ENCODE results near the gene TMC5.

DNA sequence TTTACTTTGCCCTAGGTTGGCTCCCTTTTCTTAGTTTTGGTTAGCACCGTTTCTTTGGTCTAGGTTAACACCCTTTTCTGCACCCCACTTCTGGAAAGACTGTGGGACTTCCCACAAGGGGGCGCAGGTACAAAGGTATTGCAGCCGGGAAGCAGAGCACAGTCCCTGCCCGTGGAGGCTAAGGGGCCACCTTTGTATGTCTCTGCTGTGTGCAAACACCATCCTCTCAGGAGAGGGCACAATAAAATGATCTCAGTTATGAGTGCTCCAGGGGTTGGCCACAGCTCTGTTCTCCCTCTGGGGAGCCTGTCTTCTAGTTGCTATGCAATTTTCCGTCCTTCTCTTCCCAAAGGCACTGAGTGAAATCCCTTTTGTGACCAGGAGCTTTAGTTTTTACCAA lies 28.4 kb upstream of the TMC5 start:
- TF ChIP-seq POLR2AphosphoS5 (IDR thresholded peaks at IDR 0.05; ENCODE audit: low read depth, low read length) (no peak), ZNF274 (IDR thresholded peaks at IDR 0.05; ENCODE audit: low read depth, low read length) (no peak), CEBPB (IDR thresholded peaks at IDR 0.05; ENCODE audit: low read depth) (no peak), POLR2A (IDR thresholded peaks at IDR 0.05; ENCODE audit: borderline replicate concordance, extremely low read depth, insufficient read depth, insufficient read length) (no peak), RAD21 (IDR thresholded peaks at IDR 0.05; ENCODE audit: low read depth) (peak; percentile 85), YY1 (IDR thresholded peaks at IDR 0.05; ENCODE audit: extremely low read depth, insufficient replicate concordance, low read depth, low read length) (no peak)
- TF ChIP-seq, protein P1, sequence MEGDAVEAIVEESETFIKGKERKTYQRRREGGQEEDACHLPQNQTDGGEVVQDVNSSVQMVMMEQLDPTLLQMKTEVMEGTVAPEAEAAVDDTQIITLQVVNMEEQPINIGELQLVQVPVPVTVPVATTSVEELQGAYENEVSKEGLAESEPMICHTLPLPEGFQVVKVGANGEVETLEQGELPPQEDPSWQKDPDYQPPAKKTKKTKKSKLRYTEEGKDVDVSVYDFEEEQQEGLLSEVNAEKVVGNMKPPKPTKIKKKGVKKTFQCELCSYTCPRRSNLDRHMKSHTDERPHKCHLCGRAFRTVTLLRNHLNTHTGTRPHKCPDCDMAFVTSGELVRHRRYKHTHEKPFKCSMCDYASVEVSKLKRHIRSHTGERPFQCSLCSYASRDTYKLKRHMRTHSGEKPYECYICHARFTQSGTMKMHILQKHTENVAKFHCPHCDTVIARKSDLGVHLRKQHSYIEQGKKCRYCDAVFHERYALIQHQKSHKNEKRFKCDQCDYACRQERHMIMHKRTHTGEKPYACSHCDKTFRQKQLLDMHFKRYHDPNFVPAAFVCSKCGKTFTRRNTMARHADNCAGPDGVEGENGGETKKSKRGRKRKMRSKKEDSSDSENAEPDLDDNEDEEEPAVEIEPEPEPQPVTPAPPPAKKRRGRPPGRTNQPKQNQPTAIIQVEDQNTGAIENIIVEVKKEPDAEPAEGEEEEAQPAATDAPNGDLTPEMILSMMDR (IDR thresholded peaks at IDR 0.05 in 2 of 3, conservative IDR thresholded peaks at IDR 0.05 in 1 of 3; ENCODE audit: borderline replicate concordance in 1 of 3, insufficient read depth in 1 of 3, low read depth in 2 of 3, low read length in 2 of 3): peak; percentile 58 to 67 (median 63); a peak in 5 of 6 replicates
- TF ChIP-seq, protein P2, sequence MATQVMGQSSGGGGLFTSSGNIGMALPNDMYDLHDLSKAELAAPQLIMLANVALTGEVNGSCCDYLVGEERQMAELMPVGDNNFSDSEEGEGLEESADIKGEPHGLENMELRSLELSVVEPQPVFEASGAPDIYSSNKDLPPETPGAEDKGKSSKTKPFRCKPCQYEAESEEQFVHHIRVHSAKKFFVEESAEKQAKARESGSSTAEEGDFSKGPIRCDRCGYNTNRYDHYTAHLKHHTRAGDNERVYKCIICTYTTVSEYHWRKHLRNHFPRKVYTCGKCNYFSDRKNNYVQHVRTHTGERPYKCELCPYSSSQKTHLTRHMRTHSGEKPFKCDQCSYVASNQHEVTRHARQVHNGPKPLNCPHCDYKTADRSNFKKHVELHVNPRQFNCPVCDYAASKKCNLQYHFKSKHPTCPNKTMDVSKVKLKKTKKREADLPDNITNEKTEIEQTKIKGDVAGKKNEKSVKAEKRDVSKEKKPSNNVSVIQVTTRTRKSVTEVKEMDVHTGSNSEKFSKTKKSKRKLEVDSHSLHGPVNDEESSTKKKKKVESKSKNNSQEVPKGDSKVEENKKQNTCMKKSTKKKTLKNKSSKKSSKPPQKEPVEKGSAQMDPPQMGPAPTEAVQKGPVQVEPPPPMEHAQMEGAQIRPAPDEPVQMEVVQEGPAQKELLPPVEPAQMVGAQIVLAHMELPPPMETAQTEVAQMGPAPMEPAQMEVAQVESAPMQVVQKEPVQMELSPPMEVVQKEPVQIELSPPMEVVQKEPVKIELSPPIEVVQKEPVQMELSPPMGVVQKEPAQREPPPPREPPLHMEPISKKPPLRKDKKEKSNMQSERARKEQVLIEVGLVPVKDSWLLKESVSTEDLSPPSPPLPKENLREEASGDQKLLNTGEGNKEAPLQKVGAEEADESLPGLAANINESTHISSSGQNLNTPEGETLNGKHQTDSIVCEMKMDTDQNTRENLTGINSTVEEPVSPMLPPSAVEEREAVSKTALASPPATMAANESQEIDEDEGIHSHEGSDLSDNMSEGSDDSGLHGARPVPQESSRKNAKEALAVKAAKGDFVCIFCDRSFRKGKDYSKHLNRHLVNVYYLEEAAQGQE (IDR thresholded peaks at IDR 0.05; ENCODE audit: low read depth): no peak
- TF ChIP-seq, protein P3, sequence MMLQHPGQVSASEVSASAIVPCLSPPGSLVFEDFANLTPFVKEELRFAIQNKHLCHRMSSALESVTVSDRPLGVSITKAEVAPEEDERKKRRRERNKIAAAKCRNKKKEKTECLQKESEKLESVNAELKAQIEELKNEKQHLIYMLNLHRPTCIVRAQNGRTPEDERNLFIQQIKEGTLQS (IDR thresholded peaks at IDR 0.05): no peak
